ENCODE data around the gene STOX1.
A peak's percentile ranks its signal among the peaks of the same experiment; 100 is the strongest.
"Not testable (repeated sequence)": the region's sequence is repeated elsewhere in the genome, so short reads cannot be mapped to it uniquely, and the experiment has no call there.

Gene STOX1

DNA sequence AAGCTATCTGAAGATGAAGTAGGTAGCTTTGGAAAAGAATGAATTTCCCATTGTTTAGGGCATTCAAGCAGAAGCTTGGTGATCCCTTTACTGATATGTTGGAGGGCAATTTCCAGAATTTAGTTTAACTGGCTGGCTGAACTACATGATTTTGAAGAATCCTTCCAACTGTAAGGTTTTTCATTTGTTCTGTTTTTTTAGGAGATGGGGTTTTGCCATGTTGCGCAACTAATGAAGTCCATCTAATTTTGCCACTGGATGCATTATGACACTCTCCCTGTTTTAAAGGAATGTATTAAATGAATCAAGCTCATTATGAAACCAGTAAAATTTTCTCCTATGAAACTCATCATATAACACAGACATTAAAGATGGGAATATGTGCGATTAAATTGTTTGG is 67.7 kb downstream of the STOX1 start:
- DNase-seq (ENCODE audit: low spot score), result no peak

DNA sequence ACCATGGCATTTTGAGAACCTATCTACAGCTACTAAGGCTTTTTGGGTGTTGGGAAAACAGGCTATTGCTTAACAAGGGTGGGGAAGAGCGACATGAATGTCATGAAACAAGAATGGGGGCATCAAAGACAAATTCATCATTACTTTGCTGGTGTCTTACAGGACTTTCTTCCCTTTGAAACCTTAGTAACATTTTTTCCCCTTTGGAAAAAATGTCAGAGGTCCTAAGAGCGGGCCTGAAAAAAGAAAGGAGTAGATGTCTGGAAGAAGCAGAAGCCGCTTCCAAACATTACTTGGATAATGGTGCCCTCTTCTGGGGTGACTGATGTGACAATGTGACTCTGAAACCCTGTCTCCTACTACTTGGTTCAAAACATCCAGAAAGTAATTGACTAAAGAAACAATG is 70.0 kb downstream of the STOX1 start:
- peak; percentile 74 for DNase-seq (ENCODE audit: low spot score)

- no peak for DNase-seq (ENCODE audit: low spot score)
Observed at GRCh38 chr10:68899186-68899745, 71.9 kb downstream of the STOX1 start.

- DNase-seq (ENCODE audit: low spot score), result no peak
Observed at GRCh38 chr10:68900427-68901104, 73.2 kb downstream of the STOX1 start.

- peak; percentile 100 for DNase-seq (ENCODE audit: low spot score)
Observed at GRCh38 chr10:68901105-68901927, 74.0 kb downstream of the STOX1 start, which contains the start of gene DDX50. DDX50 (plus strand) TSS chr10:68901315; CDS start chr10:68901385, 70 bp downstream.

- no peak for DNase-seq (ENCODE audit: low spot score)
Observed at GRCh38 chr10:68902382-68902781, 75.1 kb downstream of the STOX1 start.

DNA sequence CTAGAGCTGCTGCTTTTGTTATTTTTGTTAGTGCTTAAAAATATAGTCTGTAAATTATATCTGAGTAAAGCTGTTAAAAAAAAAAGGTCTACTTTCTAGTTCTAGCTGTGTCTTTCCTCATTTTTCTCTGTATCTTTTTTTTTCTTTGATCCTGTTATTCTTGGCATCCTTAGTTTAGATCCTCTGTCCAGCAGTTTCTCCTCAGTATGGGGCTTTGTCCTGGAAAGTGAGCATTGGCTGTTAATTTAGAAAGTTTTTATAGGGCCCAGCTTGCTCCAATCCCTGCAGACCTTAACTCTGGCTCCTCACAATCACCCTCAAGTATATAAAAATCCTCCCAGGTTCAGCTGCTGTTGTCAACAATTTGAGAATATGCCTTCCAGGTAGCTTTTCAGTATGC is 97.3 kb downstream of the STOX1 start:
- no peak for DNase-seq (ENCODE audit: low spot score)

- no peak for DNase-seq (ENCODE audit: low spot score)
Observed at GRCh38 chr10:68925489-68925888, 98.2 kb downstream of the STOX1 start.

- DNase-seq (ENCODE audit: low spot score), result not testable (repeated sequence)
Observed at GRCh38 chr10:68929157-68929556, 101.8 kb downstream of the STOX1 start.

DNA sequence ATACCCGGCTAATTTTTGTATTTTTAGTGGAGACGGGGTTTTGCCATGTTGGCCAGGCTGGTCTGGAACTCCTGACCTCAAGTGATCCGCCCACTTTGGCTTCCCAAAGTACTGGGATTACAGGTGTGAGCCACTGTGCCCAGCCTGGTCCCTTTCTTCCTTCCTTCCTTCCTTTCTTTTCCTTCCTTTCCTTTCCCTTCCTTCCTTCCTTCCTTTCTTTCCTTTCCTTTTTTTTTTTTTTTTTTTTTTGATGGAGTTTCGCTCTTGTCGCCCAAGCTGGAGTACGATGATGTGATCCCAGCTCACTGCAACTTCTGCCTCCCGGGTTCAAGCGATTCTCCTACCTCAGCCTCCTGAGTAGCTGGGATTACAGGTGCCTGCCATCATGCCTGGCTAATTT is 102.6 kb downstream of the STOX1 start:
- DNase-seq (ENCODE audit: low spot score), result not testable (repeated sequence)

DNA sequence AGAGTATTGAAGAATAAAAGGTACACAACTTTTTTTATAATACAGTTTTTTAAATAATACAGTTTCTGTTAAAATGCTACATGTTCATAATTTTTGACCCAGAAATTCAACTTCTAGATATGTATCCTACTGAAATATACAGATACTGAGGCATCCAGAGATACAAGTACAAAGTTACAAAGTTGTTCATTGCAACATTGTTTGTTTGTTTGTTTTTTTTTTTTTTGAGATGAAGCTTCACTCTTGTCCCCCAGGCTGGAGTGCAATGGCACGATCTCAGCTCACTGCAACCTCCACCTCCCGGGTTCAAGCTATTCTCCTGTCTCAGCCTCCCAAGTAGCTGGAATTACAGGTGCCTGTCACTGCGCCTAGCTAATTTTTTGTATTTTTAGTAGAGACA is 105.5 kb downstream of the STOX1 start:
- DNase-seq (ENCODE audit: low spot score), result not testable (repeated sequence)

GRCh38 chr10:68934994-68935393 is 107.7 kb downstream of the STOX1 start:
- no peak for DNase-seq (ENCODE audit: low spot score)

GRCh38 chr10:68938117-68938516 is 110.8 kb downstream of the STOX1 start:
- no peak for DNase-seq (ENCODE audit: low spot score)

DNA sequence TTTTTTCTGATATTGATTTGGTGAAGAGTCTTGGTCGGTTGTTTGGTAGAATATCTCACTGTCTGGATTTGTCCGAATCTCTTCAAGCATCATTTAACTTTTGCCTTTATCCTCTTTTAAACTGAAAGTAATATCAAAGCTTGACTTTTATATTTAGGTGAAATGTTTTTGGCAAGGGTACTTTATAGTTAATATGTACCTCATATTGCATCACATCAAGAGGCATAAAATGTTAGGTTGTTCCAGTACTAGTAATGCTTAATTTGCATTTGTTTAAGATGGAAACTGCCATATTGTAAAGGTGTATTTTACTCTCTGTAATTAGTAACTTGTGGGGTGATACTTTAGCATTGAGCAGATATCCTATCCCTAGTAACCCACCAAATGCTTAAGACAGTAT is 111.6 kb downstream of the STOX1 start:
- DNase-seq (ENCODE audit: low spot score), result no peak

- DNase-seq (ENCODE audit: low spot score), result not testable (repeated sequence)
Observed at GRCh38 chr10:68940917-68941316, 113.6 kb downstream of the STOX1 start.
